Measurements from ENCODE around the gene FHL2. TPM values are rescaled to one million over a fixed set of nuclear protein-coding genes. Genes with fewer than 3 reads are reported as not detected.

FHL2 gene
- total RNA-seq, 4 donors from 2014 or later, result 56.1 to 140 (median 89.2) TPM

GRCh38 chr2:105378276-105378840 is 20.5 kb downstream of the FHL2 start:
- no peaks in the 10 kb centered on the region for H3K36me3 ChIP-seq

GRCh38 chr2:105377871-105378270 is 21.0 kb downstream of the FHL2 start:
- Histone ChIP-seq H3K4me1 (peaks cover 11 to 34% (median 26%) of the 10 kb centered on the region in 4 donors), H3K36me3 (no peaks in the 10 kb centered on the region), H3K27ac (peak overlapping the region in 3 of 4 donors; percentile 18 to 61 (median 55)), H3K9me3 (no peaks in the 10 kb centered on the region), H3K4me3 (no peak overlapping the region), H3K27me3 (no peaks in the 10 kb centered on the region)
- in situ Hi-C loops (cut with MboI; ENCODE audit: low pct_ligation_motif_present in 1 of 4, low pct_unique_long_range_greater_than_20kb in 1 of 4, low sequenced_read_pairs in 3 of 4) (loop anchor here in 1 of 4 donors (10.0 kb wide), 1 partner anchor 147 kb away; no protein-coding TSS in a partner anchor), intact Hi-C loops (cut with DNase I; ENCODE audit: low total_unique reads) (no loop called here)
- DNase-seq, result no peak
- WGBS, 2 donors (ENCODE audit: low coverage in 1 of 2), result 92% methylated on average over 3 of the region's 3 CpGs; no CpG with 5 or more reads in 1 of the 2 donors
- TF ChIP-seq EP300 (IDR thresholded peaks at IDR 0.05; ENCODE audit: low read depth), result no peak
- no peak for TF ChIP-seq POLR2AphosphoS5 (IDR thresholded peaks at IDR 0.05)
- TF ChIP-seq POLR2A (IDR thresholded peaks at IDR 0.05), result no peak
- TF ChIP-seq CTCF (IDR thresholded peaks at IDR 0.05), result no peak

More at GRCh38 chr2:105378276-105378840, 20.5 kb downstream of the FHL2 start:
- Histone ChIP-seq H3K9me3 (no peaks in the 10 kb centered on the region), H3K4me1 (peaks cover 10 to 30% (median 26%) of the 10 kb centered on the region in 4 donors), H3K27me3 (no peaks in the 10 kb centered on the region), H3K4me3 (no peak overlapping the region), H3K27ac (peak overlapping the region in 3 of 4 donors; percentile 61 to 76 (median 74))
- DNase-seq, result no peak
- in situ Hi-C loops (cut with MboI; ENCODE audit: low pct_ligation_motif_present in 1 of 4, low pct_unique_long_range_greater_than_20kb in 1 of 4, low sequenced_read_pairs in 3 of 4), result loop anchor here in 1 of 4 donors (10.0 kb wide), 1 partner anchor 146 kb away; no protein-coding TSS in a partner anchor
- intact Hi-C loops (cut with DNase I; ENCODE audit: low total_unique reads), result no loop called here
- WGBS, 2 donors (ENCODE audit: low coverage in 1 of 2), result 67 to 87% methylated on average over 4 to 12 of the region's 12 CpGs
- TF ChIP-seq POLR2AphosphoS5 (IDR thresholded peaks at IDR 0.05) (no peak), CTCF (IDR thresholded peaks at IDR 0.05) (no peak), EP300 (IDR thresholded peaks at IDR 0.05; ENCODE audit: low read depth) (no peak), POLR2A (IDR thresholded peaks at IDR 0.05) (no peak)

GRCh38 chr2:105376789-105377240 is 22.0 kb downstream of the FHL2 start:
- intact Hi-C loops (cut with DNase I; ENCODE audit: low total_unique reads), result no loop called here
- no peaks in the 10 kb centered on the region for H3K36me3 ChIP-seq
- H3K27ac ChIP-seq, result peak overlapping the region; percentile 52 to 75 (median 58)
- H3K4me1 ChIP-seq, result peaks cover 11 to 34% (median 26%) of the 10 kb centered on the region in 4 donors
- no peak for DNase-seq
- 81% methylated on average over 5 of the region's 5 CpGs; no CpG with 5 or more reads in 1 of the 2 donors for WGBS, 2 donors (ENCODE audit: low coverage in 1 of 2)
- H3K27me3 ChIP-seq, result no peaks in the 10 kb centered on the region
- no peak for TF ChIP-seq CTCF (IDR thresholded peaks at IDR 0.05)
- TF ChIP-seq EP300 (IDR thresholded peaks at IDR 0.05; ENCODE audit: low read depth), result no peak
- no peak for TF ChIP-seq POLR2AphosphoS5 (IDR thresholded peaks at IDR 0.05)
- H3K9me3 ChIP-seq, result no peaks in the 10 kb centered on the region
- in situ Hi-C loops (cut with MboI; ENCODE audit: low pct_ligation_motif_present in 1 of 4, low pct_unique_long_range_greater_than_20kb in 1 of 4, low sequenced_read_pairs in 3 of 4), result loop anchor here in 1 of 4 donors (10.0 kb wide), 1 partner anchor 148 kb away; no protein-coding TSS in a partner anchor
- no peak overlapping the region for H3K4me3 ChIP-seq

GRCh38 chr2:105376010-105376409 is 22.8 kb downstream of the FHL2 start:
- Histone ChIP-seq H3K9me3 (no peaks in the 10 kb centered on the region), H3K27ac (peak overlapping the region; percentile 52 to 75 (median 58)), H3K27me3 (no peaks in the 10 kb centered on the region), H3K4me3 (no peak overlapping the region), H3K36me3 (no peaks in the 10 kb centered on the region), H3K4me1 (peaks cover 11 to 31% (median 24%) of the 10 kb centered on the region in 4 donors)
- intact Hi-C loops (cut with DNase I; ENCODE audit: low total_unique reads) (no loop called here), in situ Hi-C loops (cut with MboI; ENCODE audit: low pct_ligation_motif_present in 1 of 4, low pct_unique_long_range_greater_than_20kb in 1 of 4, low sequenced_read_pairs in 3 of 4) (loop anchor here in 1 of 4 donors (10.0 kb wide), 1 partner anchor 149 kb away; no protein-coding TSS in a partner anchor)
- DNase-seq, result no peak
- WGBS, 2 donors (ENCODE audit: low coverage in 1 of 2), result 86 to 92% methylated on average over 2 to 11 of the region's 11 CpGs
- no peak for TF ChIP-seq POLR2AphosphoS5 (IDR thresholded peaks at IDR 0.05)
- TF ChIP-seq CTCF (IDR thresholded peaks at IDR 0.05), result no peak
- no peak for TF ChIP-seq EP300 (IDR thresholded peaks at IDR 0.05; ENCODE audit: low read depth)
- TF ChIP-seq POLR2A (IDR thresholded peaks at IDR 0.05), result no peak
